IPS DF 4.7 (cell line): ENCODE results near the gene FUT6.
"Not testable (repeated sequence)": the region's sequence is repeated elsewhere in the genome, so short reads cannot be mapped to it uniquely, and the experiment has no call there.

Experiments
- DNase-seq: peaks from one replicate; pipeline ENCODE4 v3.0.0-alpha.2; 2013; ENCODE audit warnings: low spot score; ENCODE audit errors: extremely low read depth

The FUT6 gene

DNA sequence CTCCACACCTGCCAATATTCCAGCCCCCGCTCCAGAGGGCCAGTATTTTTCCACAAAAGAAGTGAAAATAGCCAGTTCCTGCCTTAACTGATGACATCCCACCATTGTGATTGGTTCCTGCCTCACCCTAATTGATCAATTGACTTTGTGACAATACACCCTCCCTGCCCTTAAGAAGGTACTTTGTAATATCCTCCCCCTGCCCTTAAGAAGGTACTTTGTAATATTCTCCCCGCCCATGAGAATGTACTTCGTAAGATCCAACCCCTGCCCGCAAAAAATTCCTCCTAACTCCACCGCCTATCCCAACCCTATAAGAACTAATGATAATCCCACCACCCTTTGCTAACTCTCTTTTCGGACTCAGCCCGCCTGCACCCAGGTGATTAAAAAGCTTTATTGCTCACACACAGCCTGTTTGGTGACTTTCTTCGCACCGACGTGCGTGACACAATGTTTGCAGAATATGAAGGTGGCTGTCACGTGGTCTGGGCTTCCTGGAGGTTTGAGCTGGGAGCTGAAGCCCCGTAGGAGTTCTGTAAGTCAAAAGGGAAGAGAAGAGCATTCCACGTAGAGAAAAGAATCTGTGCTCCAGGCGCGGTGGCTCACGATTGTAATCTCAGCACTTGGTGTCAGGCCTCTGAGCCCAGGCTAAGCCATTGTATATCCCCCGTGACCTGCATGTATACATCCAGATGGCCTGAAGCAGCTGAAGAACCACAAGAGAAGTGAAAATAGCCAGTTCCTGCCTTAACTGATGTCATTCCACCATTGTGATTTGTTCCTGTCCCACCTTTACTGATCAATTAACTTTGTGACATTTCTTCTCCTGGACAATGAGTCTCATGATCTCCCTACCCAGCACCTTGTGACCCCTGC lies 17.9 kb upstream of the FUT6 start:
- DNase-seq, result no peak

DNA sequence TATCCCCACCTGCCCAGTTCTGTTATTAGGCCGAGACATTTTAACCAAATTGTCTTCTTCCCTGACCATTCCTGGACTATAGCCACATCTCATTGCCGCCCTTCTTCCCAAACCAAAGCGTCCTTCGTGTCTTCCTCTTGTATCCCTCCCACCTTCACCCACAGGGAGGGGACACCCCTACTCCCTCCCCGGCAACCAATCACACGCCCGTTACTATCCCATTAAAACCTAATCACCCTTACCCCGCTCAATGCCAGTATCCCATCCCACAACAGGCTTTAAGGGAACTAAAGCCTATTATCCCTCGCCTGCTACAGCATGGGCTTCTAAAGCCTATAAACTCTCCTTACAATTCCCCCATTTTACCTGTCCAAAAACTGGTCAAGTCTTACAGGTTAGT lies 15.6 kb upstream of the FUT6 start:
- DNase-seq, result not testable (repeated sequence)

DNA sequence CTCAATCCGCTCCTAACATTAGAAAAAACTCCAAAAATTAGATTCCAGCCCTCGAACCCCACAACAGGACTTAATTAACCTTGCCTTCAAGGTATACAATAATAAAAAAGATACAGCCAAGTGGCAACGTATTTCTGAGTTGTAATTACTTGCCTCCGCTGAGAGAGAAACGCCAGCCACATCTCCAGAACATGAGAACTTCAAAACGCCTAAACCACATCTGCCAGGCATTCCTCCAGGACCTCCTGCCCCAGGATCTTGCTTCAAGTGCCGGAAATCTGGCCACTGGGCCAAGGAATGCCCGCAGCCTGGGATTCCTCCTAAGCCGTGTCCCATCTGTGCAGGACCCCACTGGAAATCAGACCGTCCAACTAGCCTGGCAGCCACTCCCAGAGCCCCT lies 14.6 kb upstream of the FUT6 start:
- not testable (repeated sequence) for DNase-seq

DNA sequence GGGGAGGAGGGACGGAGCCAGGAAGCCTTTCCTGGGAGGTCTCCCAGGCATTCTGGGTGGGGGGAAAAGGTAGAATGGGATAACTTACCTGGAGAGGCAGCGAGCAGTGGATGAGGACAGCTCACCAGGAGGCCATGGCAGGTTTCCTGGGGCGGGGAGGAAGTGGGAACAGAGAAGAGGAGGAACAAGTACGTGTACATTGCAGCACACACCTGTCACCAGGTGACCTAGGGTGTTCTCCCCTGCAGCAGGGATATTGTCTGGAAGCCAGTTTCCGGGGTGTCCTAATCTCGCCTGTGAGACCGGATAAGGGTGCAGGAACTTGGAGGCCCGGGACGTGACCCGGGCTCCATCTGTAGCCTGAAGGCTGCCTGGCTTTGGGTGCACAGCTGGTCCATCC lies 11.8 kb upstream of the FUT6 start, which contains the start of gene FUT3:
Gene FUT3, minus strand, starts transcription at position 148 of the 400 bp plus-strand sequence.
- no peak for DNase-seq

DNA sequence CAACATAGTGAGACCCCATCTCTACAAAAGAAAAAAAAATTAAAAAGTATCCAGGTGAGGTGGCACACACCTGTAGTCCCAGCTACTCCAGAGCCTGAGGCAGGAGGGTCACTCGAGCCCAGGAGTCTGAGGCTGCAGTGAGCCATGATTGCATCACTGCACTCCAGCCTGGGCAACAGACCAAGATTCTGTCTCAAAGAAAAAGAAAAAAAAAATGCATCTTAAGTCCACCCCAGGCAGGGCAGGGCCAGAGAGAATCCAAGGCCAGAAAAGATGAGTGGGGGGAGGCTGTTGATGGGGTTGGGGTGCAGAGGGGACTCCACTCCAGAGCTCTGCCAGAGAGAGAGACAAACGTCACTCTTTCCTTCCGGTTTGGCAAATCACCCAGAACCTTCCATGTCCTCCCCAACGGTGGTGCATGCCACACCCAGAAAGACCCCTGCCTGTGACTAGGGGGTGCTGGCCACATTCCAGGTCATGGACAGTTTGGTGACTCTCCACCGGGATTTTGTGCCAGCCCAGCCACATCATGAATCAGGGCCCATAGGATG lies 11.3 kb upstream of the FUT6 start:
- no peak for DNase-seq

DNA sequence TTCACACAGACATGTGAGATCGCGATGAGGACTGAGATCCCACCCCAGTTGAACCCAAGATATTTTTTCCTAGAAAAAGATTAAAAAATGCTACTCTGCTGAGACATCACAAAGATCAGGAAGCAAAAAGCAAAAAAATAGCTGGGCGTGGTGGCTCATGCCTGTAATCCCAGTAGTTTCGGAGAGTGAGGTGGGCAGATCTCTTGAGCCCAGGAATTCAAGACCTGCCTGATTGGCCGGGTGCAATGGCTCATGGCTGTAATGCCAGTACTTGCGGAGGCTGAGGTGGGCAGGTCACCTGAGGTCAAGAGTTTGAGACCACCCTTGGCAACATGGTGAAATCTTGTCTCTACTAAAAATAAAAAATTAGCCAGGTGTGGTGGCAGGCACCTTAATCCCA lies 10.7 kb upstream of the FUT6 start:
- no peak for DNase-seq

DNA sequence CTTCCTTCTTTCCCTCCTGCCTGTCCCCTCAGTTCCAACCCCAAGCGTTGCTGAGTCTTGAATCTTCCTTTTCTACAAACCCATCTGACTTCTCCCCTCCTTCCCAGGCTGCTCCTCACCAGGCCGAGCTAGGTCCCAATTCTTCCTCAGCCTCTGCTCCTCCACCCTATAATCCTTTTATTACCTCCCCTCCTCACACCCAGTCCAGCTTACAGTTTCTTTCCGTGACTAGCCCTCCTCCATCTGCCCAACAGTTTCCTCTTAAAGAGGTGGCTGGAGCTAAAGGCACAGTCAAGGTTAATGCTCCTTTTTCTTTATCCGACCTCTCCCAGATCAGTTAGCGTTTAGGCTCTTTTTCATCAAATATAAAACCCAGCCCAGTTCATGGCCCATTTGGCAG lies 9.1 kb upstream of the FUT6 start:
- not testable (repeated sequence) for DNase-seq

DNA sequence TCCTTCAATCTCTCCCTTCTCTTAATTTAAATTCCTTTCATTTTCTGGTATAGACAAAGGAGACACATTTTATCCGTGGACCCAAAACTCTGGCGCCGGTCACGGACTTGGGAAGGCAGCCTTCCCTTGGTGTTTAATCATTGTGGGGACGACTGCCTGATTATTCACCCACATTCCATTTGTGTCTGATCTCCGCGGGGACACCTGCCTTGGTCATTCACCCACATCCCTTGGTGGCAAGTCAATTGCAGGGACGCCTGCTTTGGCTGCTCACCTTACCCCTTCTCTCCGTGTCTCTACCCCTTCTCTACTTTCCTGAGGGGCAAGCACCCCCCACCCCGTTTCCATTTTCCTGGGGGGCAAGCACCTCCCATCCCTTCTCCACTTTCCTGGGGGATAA lies 8.3 kb upstream of the FUT6 start:
- DNase-seq, result not testable (repeated sequence)

DNA sequence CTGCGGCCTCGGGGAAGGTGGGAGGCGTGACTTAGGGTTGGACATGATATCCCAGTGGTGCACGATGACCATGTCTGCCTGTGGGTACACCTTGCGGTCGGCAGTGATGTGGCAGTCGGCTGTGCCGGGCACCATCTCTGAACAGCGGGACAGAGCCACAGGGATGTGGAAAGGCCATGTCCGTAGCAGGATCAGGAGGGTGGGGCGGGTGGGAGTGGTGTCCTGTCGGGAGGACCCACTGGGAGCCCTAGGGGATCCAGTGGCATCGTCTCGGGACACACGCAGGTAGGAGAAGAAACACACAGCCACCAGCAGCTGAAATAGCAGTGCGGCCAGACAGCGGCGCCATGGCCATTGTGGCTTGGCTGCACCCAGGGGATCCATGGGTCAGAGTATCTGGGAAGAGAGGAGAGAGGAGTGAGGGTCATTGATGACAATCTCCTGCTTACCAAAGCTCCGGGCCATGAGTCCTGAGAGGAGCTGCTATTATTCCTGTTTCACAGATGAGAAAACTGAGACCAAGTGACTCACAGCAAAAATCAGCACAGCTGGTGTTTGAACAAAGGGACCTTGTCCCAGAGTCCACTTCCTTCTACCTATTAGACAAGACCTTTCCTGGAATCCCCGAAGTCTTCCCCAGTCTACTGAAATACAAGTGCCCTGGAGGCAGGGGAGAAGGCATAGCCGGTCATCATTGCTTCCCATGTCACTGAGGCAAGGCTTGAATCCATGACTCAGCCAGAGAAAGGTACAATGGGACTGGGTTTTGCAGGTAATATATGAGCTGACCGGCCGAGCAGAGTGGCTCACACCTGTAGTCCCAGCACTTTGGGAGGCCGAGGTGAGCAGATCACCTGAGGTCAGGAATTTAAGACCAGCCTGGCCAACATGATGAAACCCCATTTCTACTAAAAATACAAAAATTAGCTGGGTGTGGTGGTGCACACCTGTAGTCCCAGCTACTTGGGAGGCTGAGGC lies 5.2 kb upstream of the FUT6 start:
- no peak for DNase-seq

DNA sequence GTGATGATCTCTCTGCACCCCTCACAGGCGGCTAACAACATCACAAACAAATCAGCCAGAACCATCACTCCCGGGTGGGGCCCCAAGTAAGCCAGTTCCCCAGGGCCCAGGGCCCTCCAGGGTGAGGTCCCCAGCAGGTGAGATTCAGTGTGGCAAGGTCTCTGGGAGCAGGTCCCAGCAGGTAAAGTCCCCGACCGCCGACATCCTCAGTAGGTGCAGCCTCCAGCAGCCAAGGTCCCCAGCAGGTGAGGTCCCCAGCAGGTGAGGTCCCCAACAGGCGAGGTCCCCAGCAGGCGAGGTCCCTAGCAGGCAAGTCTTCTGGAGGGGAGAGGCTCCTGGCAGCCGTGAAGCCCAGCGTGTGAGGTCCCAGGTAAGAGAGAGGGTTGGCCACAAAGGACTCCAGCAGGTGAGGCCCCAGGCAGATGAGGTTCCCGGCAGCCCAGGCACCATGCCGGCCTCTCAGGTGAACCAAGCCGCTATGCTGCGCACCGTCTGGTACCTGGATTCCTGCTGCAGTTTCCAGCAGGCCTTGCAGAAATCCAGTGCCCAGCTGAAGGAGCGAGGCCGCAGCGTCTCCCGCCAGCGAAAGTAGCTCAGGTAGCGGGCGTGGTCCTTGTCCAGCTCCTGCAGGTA lies 3.9 kb upstream of the FUT6 start:
- DNase-seq, result no peak

DNA sequence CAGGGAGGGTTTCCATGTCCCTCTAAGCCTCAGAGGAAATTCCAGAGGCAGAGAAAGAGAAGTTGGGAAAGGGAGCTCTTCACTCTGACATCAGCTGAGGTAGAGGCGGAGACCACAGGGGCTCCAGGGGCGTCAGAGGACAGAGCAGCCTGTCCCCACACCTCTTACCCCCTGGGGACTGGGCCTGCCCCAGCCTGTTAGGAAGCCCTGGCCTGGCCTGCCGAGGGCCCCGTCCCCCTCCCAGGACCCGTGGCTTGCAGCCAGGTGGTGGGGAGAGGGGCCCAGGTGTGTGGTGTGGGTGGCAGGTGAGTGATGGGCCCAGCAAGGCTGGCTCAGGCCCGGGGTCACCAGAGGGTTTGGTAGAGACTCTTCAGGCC lies 2.2 kb upstream of the FUT6 start:
- DNase-seq, result not testable (repeated sequence)

DNA sequence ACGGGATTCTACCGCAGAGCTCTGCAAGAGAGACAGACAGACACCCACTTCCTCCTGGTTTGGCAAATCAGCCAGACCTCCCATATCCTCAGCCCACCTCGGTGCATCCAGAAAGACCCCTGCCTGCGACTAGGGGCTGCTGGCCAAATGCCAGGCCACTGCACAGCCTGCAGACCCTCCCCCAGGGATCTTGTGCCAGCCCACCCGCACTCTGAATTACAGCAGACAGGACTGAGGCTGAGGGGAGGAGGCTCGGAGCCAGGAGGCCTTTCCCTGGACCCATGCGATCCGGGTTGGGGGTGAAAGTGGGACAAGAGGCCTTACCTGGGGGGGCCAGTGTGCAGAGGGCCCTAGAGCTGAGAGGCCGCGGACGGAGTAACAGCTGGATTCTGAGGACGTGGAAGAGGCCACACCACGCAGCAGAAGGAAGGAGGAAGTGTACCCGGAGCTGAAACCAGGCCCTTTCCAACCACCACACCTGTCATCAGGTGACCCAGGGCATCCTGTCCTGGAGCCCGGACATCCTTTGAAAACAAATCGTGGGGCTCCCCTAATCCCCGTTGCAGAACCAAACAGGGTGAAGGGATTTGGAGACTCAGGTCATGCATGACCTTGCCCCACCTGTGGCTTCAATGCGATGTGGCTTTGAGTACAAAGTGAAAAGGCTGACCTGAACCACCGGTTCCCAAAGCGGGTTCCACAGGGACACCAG lies 993 bp downstream of the FUT6 start:
- no peak for DNase-seq

DNA sequence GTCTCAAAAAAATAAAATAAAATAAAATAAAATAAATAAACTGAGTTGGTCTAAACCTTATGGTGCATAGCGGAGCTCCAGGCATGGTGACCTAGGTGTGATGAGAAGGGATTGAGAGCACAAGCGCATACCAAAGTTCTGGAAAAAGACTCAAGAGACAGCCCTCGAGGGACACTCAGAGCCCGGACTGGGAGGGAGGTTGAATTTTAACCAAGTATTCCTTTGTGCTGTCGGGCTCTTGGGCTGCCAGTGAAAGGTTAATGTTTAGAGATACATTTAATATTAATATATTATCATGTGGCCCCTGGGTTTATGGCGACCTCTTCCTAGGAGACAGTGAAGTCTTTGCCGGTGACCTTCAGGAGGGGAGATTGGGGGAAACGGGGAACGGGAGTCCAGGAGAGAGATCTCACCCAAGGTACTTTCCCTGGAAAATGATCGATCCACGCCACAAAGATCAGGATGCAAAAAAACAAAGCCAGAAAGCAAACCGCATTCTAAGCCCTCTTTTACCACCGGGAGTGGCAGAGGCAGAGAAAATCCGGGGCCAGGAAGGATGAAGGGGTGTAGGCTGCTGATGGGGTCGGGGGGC lies 1.6 kb downstream of the FUT6 start:
- no peak for DNase-seq

DNA sequence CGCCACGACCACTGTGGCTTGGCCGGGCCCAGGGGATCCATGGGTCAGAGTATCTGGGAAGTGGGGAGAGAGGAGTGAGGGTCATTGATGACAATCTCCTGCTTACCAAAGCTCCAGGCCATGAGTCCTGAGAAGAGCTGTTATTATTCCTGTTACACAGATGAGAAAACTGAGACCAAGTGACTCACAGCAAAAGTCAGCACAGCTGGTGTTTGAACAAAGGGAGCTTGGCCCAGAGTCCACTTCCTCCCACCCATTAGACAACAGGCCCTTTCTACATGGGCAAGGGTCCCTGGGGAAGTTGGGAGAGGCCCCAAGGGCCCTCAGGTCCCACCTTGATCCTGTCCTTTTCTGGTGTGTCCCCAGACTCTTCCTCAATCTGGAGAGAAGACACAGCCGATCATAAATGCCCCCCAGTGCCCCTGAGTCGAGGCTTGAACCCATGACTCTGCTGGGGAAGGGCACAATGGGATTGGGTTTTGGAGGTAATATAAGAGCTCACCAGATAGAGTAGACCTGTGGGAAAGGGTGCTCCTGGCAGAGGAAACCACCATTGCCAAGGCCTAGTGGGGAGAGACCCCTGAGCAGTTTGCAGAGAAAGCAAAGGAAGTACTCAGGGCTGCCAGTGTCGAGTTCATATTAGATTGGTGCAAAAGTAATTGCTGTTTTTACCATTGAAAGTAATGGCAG lies 6.8 kb downstream of the FUT6 start:
- DNase-seq, result no peak

DNA sequence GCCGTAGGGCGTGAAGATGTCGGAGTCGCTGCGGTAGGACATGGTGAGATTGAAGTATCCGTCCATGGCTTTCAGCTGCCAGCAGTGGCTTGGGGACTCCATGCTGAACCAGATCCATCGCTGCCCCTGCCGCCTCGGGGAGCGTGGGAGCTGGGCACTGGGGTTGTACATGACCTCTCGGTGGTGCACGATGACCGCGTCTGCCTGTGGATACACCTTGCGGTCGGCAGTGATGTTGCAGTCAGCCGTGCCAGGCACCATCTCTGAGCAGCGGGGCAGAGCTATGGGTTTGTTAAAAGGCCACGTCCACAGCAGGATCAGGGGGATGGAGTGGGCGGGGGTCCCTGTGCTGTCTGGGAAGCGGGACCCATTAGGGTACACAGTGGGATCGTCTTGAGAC lies 7.4 kb downstream of the FUT6 start:
- no peak for DNase-seq

DNA sequence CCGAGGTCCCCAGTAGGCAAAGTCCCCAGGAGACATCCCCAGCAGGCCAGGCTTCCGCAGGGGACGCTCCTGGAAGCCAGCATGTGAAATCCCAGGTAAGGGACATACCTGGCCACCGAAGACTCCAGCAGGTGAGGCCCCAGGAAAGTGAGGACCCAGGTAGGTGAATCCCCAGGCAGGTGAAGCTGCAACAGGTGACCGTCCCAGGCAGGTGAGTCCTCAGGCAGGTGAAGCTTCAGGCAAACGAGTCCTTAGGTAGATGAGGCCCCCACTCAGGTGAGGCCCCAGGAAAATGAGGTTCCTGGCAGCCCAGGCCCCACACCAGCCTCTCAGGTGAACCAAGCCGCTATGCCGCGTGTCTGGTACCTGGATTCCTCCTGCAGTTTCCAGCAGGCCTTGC lies 8.3 kb downstream of the FUT6 start:
- DNase-seq, result no peak

DNA sequence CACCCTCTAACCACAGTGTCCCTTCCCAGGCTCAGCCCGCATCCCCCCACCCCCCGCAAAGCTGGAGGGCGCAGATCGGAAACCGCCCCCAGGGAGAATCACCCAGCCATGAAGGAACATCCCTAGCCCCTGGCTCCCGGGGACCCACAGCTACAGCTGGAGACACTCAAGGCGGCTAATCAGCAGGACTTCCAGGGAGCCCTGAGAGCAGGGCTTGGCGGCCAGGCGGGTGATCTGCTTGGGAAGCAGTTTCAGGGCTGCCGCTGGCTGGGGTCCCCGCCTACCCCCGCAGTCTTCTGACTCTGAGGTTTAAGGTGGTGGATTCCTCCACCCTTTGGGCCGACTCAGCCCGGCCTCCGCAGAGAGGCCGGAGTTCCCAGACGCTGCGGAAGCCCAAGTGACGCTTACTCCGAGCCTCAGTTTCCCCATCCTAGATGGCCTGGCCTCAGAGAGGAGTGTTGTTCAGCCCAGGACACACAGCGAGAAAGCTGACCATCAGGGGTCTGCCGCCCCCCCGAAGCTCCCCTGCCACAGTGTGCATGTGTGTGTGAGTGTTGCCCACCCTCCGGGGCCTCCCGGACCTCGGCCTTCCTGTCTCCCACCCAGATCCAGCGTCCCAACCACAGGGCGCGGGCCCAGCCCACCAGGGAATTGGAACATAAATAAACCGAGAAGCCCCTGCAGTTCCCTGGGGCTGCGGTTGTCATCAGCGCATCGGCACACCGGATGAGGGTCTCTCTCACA lies 9.8 kb downstream of the FUT6 start:
- DNase-seq, result no peak

DNA sequence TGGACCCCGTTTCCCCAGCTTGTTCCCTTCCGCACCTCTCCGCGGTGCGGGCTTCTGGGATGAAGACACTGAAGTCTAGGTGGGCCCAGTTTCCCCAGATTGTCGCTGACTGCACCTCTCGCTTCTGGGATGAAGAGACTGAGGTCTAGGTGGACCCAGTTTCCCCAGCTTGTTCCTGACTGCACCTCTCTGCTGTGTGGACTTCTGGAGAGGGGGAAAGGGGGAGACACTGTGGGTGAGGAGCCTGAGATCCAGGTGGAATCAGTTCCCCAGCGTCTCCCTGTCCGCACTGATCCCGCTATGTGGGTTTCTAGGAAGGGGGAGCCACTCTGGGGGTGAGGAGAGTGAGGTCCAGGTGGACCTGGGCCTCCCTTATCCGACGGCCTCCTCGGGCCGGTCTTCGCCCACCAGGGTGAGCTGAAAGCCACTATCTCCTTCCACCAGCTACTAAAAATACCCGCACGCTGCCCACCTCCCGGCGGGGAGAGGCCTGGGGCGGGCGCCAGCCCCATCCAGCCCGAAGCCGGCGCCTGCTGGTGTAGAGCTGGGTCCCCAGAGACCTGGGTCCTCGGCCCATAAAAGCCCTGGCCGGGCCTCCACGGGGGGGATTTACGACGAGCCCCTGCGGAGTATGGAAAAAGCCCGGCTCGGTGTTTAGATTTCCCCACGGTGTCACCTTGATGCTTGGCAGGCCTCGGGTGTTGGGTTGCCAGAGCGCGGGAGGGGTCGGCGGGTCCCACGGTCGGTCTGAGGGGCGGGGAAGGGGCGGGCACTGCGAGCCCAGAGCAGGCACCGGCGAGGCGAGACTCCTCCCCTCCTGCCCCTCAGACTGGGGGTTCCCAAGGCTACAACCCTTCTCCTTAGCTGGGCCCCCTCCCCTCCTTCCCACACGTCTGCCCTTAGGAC lies 10.6 kb downstream of the FUT6 start:
- no peak for DNase-seq
